Measurements from ENCODE around the gene AGMO. TPM values are rescaled to one million over a fixed set of nuclear protein-coding genes. Genes with fewer than 3 reads are reported as not detected.

Gene AGMO
- total and polyA plus RNA-seq, 2 donors (not counting 1 experiment from before 2014, with no cell fraction given) = 0.06 TPM; not detected in 1

DNA sequence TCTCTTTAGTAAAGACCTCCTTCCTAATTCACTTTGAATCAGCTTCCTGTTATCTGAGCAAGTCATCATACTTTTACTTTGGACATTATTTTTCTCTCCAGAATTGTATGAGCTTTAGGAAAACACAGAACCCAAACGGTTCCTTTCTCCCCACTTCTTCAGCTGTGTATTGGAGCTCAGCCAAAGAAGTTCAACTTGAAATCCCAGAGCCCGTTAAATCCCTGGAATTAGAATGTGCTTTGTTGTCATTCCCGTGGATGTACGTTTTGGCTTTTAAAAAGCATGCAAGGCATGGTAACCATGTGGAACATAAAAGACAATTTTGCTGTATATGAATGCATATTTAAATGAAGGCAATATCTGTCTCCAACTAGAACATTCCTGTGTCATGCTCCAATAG lies 46.6 kb downstream of the AGMO start:
- Histone ChIP-seq H3K79me2 (ENCODE audit: control insufficient read depth, insufficient read depth, low read length) (no peaks in the 10 kb centered on the region), H2AFZ (ENCODE audit: low read length) (peak overlapping the region; percentile 2), H4K20me1 (ENCODE audit: control insufficient read depth, extremely low read depth, insufficient read depth, low read length) (no peaks in the 10 kb centered on the region), H3K4me2 (ENCODE audit: extremely low read depth, insufficient read depth, low read length) (peak overlapping the region; percentile 51), H3K27ac (ENCODE audit: insufficient read depth, low read length) (no peak overlapping the region), H3K27me3 (ENCODE audit: control insufficient read depth, insufficient read depth, low read length) (no peaks in the 10 kb centered on the region), H3K4me1 (ENCODE audit: control insufficient read depth, extremely low read depth, insufficient read depth, low read length) (no peaks in the 10 kb centered on the region), H3K36me3 (ENCODE audit: control insufficient read depth, insufficient read depth, low read length) (no peaks in the 10 kb centered on the region), H3K4me3 (replicated peaks in 1 of 4; ENCODE audit: control extremely low read depth in 1 of 4, insufficient read depth in 1 of 4, low read depth in 3 of 4, low read length in 4 of 4) (peak overlapping the region in 1 of 4 experiments; percentile 3), H3K9me3 (ENCODE audit: control insufficient read depth, insufficient read depth, low read depth, low read length) (no peaks in the 10 kb centered on the region), H3K9ac (ENCODE audit: insufficient read depth, low read length) (no peak overlapping the region)
- DNase-seq (ENCODE audit: low read depth in 2 of 2) = peak; percentile 3 to 16
- TF ChIP-seq EZH2 (IDR thresholded peaks at IDR 0.05; ENCODE audit: low read length, missing control alignments) = no peak
- TF ChIP-seq, protein P1, sequence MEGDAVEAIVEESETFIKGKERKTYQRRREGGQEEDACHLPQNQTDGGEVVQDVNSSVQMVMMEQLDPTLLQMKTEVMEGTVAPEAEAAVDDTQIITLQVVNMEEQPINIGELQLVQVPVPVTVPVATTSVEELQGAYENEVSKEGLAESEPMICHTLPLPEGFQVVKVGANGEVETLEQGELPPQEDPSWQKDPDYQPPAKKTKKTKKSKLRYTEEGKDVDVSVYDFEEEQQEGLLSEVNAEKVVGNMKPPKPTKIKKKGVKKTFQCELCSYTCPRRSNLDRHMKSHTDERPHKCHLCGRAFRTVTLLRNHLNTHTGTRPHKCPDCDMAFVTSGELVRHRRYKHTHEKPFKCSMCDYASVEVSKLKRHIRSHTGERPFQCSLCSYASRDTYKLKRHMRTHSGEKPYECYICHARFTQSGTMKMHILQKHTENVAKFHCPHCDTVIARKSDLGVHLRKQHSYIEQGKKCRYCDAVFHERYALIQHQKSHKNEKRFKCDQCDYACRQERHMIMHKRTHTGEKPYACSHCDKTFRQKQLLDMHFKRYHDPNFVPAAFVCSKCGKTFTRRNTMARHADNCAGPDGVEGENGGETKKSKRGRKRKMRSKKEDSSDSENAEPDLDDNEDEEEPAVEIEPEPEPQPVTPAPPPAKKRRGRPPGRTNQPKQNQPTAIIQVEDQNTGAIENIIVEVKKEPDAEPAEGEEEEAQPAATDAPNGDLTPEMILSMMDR (conservative IDR thresholded peaks at IDR 0.05 in 1 of 2, IDR thresholded peaks at IDR 0.05 in 1 of 2; ENCODE audit: low read depth in 1 of 2, low read length in 2 of 2) = no peak

DNA sequence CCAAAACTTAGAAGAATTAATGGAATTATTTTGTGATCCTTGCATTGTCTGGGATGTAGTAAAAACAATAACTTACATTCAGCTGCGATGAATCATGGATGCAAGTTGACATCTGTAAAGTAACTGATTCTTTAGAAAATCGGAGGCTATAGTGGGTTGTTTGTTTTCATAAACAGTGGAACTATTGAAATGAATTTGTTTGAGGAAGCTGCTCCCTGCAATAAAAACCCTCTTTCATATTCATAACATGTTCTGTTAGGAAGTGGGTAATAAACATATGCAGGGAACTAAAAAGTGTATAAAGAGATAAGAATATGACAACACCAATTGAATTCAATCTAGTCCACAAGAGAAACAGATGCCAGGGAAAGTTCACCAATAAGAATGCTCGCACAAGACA lies 53.6 kb downstream of the AGMO start:
- Histone ChIP-seq H4K20me1 (ENCODE audit: control insufficient read depth, extremely low read depth, insufficient read depth, low read length) (no peaks in the 10 kb centered on the region), H3K36me3 (ENCODE audit: control insufficient read depth, insufficient read depth, low read length) (no peaks in the 10 kb centered on the region), H3K4me1 (ENCODE audit: control insufficient read depth, extremely low read depth, insufficient read depth, low read length) (no peaks in the 10 kb centered on the region), H3K79me2 (ENCODE audit: control insufficient read depth, insufficient read depth, low read length) (no peaks in the 10 kb centered on the region), H3K4me3 (replicated peaks in 1 of 4; ENCODE audit: control extremely low read depth in 1 of 4, insufficient read depth in 1 of 4, low read depth in 3 of 4, low read length in 4 of 4) (no peak overlapping the region), H3K27me3 (ENCODE audit: control insufficient read depth, insufficient read depth, low read length) (no peaks in the 10 kb centered on the region), H3K9ac (ENCODE audit: insufficient read depth, low read length) (no peak overlapping the region), H3K9me3 (ENCODE audit: control insufficient read depth, insufficient read depth, low read depth, low read length) (no peaks in the 10 kb centered on the region), H2AFZ (ENCODE audit: low read length) (no peak overlapping the region), H3K4me2 (ENCODE audit: extremely low read depth, insufficient read depth, low read length) (no peak overlapping the region), H3K27ac (ENCODE audit: insufficient read depth, low read length) (no peak overlapping the region)
- TF ChIP-seq EZH2 (IDR thresholded peaks at IDR 0.05; ENCODE audit: low read length, missing control alignments) = no peak
- TF ChIP-seq, protein P1 (conservative IDR thresholded peaks at IDR 0.05 in 1 of 2, IDR thresholded peaks at IDR 0.05 in 1 of 2; ENCODE audit: low read depth in 1 of 2, low read length in 2 of 2) = no peak
- peak; percentile 20 to 22 for DNase-seq (ENCODE audit: low read depth in 2 of 2)

DNA sequence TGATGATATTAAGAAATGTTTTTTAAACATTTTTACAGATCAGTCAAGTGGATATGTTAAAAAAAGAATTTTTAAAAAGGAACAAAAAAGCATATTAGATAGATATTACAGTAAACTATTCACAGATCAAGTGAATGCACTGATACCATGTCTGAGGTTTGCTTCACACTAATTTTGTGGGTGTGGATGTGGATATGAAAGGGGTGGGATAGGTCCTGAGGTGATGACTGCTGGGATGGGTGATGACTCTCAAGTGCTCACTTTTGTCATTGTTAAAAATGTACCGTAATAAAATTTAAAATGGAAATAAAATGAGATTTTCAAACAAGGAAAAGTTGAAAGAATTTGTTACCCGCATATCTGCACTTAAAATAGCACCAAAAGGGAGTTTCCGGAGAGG lies 54.1 kb downstream of the AGMO start:
- H3K9ac ChIP-seq (ENCODE audit: insufficient read depth, low read length) = no peak overlapping the region
- DNase-seq (ENCODE audit: low read depth in 2 of 2) = no peak
- H3K4me3 ChIP-seq (replicated peaks in 1 of 4; ENCODE audit: control extremely low read depth in 1 of 4, insufficient read depth in 1 of 4, low read depth in 3 of 4, low read length in 4 of 4) = no peak overlapping the region
- H2AFZ ChIP-seq (ENCODE audit: low read length) = no peak overlapping the region
- H3K79me2 ChIP-seq (ENCODE audit: control insufficient read depth, insufficient read depth, low read length) = no peaks in the 10 kb centered on the region
- H3K9me3 ChIP-seq (ENCODE audit: control insufficient read depth, insufficient read depth, low read depth, low read length) = no peaks in the 10 kb centered on the region
- TF ChIP-seq, protein P1 (conservative IDR thresholded peaks at IDR 0.05 in 1 of 2, IDR thresholded peaks at IDR 0.05 in 1 of 2; ENCODE audit: low read depth in 1 of 2, low read length in 2 of 2) = no peak
- no peak for TF ChIP-seq EZH2 (IDR thresholded peaks at IDR 0.05; ENCODE audit: low read length, missing control alignments)
- no peak overlapping the region for H3K27ac ChIP-seq (ENCODE audit: insufficient read depth, low read length)
- H3K4me1 ChIP-seq (ENCODE audit: control insufficient read depth, extremely low read depth, insufficient read depth, low read length) = no peaks in the 10 kb centered on the region
- H3K27me3 ChIP-seq (ENCODE audit: control insufficient read depth, insufficient read depth, low read length) = no peaks in the 10 kb centered on the region
- H3K4me2 ChIP-seq (ENCODE audit: extremely low read depth, insufficient read depth, low read length) = no peak overlapping the region
- H4K20me1 ChIP-seq (ENCODE audit: control insufficient read depth, extremely low read depth, insufficient read depth, low read length) = no peaks in the 10 kb centered on the region
- no peaks in the 10 kb centered on the region for H3K36me3 ChIP-seq (ENCODE audit: control insufficient read depth, insufficient read depth, low read length)
